Progenitor cell of endocrine pancreas (in vitro differentiated cells): ENCODE results near the gene CRADD. TPM values are rescaled to one million over a fixed set of nuclear protein-coding genes. Genes with fewer than 3 reads are reported as not detected.

Experiments used
- DNase-seq: peaks from one replicate; pipeline ENCODE4 v3.0.0; 2021; ENCODE audit warnings: low spot score; ENCODE audit not compliant: unreplicated experiment
- H3K27ac Mint-ChIP-seq: 2 replicates; pipeline ENCODE4 v1.8.0; 2021; ENCODE audit warnings: mild to moderate bottlenecking, moderate library complexity, mixed read lengths
- H3K27me3 Mint-ChIP-seq: 2 replicates; pipeline ENCODE4 v1.8.0; 2021; ENCODE audit warnings: mixed read lengths
- H3K36me3 Mint-ChIP-seq: 2 replicates; pipeline ENCODE4 v1.8.0; 2022; ENCODE audit warnings: mixed read lengths; ENCODE audit not compliant: insufficient read depth
- H3K4me1 Mint-ChIP-seq: 2 replicates; pipeline ENCODE4 v1.8.0; 2021; ENCODE audit warnings: low read depth, mixed read lengths
- H3K4me3 Mint-ChIP-seq: 2 replicates; pipeline ENCODE4 v1.8.0; 2021; ENCODE audit warnings: low read depth, mild to moderate bottlenecking, moderate library complexity, mixed read lengths
- H3K9me3 Mint-ChIP-seq: 2 replicates; pipeline ENCODE4 v1.8.0; 2021; ENCODE audit warnings: low read depth, mixed read lengths
- total RNA-seq: library from RNA; stranded (reverse); gene quantifications from 2 replicates; pipeline ENCODE4 v1.2.1, GENCODE V29; 2021
- TF ChIP-seq, protein P1 (sequence below): fragments of 200-600 bp; sonication (generic); IDR thresholded peaks from one replicate; pipeline ENCODE4 v1.5.0; 2021; ENCODE audit warnings: antibody characterized with exemption, mild to moderate bottlenecking; ENCODE audit not compliant: unreplicated experiment

Gene CRADD
- total RNA-seq, 1 donor from 2014 or later: 11.7 TPM

- H3K36me3 Mint-ChIP-seq: no peaks in the 10 kb centered on the region
- no peaks in the 10 kb centered on the region for H3K9me3 Mint-ChIP-seq
- DNase-seq: no peak
- no peaks in the 10 kb centered on the region for H3K27me3 Mint-ChIP-seq
- H3K27ac Mint-ChIP-seq: no peak overlapping the region
- no peak overlapping the region for H3K4me3 Mint-ChIP-seq
- TF ChIP-seq, protein P1, sequence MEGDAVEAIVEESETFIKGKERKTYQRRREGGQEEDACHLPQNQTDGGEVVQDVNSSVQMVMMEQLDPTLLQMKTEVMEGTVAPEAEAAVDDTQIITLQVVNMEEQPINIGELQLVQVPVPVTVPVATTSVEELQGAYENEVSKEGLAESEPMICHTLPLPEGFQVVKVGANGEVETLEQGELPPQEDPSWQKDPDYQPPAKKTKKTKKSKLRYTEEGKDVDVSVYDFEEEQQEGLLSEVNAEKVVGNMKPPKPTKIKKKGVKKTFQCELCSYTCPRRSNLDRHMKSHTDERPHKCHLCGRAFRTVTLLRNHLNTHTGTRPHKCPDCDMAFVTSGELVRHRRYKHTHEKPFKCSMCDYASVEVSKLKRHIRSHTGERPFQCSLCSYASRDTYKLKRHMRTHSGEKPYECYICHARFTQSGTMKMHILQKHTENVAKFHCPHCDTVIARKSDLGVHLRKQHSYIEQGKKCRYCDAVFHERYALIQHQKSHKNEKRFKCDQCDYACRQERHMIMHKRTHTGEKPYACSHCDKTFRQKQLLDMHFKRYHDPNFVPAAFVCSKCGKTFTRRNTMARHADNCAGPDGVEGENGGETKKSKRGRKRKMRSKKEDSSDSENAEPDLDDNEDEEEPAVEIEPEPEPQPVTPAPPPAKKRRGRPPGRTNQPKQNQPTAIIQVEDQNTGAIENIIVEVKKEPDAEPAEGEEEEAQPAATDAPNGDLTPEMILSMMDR: no peak
- H3K4me1 Mint-ChIP-seq: peaks cover 1% of the 10 kb centered on the region
These were observed 125.7 kb downstream of the CRADD start for GRCh38 chr12:93802698-93803423.

DNA sequence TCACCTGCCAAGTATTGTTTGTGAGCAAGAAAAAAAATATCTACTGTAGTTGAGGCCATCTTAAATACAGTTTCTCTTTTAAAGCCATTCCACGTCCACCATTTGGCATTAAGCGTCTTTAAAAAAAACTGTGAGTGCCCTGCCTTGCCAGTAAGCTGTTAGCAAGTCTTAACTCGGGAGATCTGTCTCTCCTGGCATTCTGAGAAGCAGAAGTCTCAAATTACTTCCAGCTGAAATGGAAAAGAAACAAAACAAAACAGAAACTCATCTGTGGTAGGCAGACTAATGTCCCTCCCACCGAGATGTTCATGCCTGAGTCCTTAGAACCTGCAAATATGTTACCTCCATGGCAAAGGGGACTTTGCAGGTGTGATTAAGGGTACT is 126.2 kb downstream of the CRADD start:
- TF ChIP-seq, protein P1: no peak
- Mint-ChIP-seq H3K9me3 (no peaks in the 10 kb centered on the region), H3K4me3 (no peak overlapping the region), H3K4me1 (peaks cover 1% of the 10 kb centered on the region), H3K36me3 (no peaks in the 10 kb centered on the region), H3K27ac (no peak overlapping the region), H3K27me3 (no peaks in the 10 kb centered on the region)
- DNase-seq: no peak

DNA sequence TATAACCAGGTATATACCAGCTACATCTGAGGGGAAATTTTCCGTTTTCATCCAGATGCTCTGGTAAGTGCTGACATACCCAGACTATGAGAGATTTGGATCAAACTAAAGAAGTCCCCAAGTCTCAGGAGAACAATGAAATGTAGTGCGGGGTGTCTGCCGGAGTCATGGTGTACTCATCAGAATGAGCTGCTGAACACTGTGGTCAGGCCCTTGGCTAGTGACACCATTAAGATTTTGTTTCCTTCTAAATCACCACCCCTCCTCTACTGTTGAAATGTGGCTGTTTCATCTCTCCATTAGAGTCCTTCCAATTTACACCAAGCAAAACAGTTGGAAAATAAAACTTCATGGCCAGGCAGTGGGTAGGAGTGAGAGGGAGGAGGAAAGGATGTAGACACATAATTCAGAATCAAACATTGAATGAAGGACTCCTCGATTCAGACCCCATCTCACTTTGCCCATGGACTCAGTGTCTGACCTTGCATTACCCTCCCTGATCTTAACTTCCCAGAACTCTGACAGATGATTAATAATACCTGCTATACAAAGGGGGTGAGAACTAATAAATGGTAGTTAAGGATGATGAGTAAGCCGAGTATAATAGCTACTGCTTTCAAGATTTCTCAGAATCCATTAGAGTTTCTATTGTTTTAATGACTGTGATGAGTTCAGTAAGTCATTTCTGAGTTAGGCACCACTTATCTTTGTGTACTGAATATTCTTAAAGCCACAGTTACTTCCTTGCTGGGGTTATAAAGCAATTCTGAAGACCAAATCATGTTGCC is 127.4 kb downstream of the CRADD start:
- TF ChIP-seq, protein P1: no peak
- no peaks in the 10 kb centered on the region for H3K9me3 Mint-ChIP-seq
- no peak for DNase-seq
- H3K4me1 Mint-ChIP-seq: peaks cover 1% of the 10 kb centered on the region
- no peak overlapping the region for H3K4me3 Mint-ChIP-seq
- no peaks in the 10 kb centered on the region for H3K36me3 Mint-ChIP-seq
- H3K27me3 Mint-ChIP-seq: no peaks in the 10 kb centered on the region
- H3K27ac Mint-ChIP-seq: no peak overlapping the region

DNA sequence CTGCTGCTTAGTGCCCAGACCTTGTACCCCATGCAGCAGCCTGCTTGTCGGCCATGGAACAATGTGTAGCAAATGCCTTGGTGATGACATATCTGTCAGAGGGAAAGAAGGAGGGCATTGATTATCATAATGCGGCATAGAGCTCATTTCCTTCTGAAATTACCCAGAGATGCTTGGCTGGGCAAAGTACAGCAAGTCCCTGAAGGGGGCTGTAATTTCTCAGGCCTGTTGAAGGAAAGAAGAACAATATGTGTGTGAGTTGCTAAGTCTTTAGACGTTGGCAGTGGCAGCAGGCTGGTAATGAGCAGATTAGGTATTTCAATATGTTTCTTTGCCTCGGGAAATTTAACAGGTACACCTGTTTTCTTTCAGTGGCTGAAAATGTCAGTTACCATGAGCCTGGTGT is 128.6 kb downstream of the CRADD start:
- no peak for DNase-seq
- Mint-ChIP-seq H3K27me3 (no peaks in the 10 kb centered on the region), H3K4me1 (peaks cover 1% of the 10 kb centered on the region), H3K27ac (peak overlapping the region; percentile 63), H3K4me3 (no peak overlapping the region), H3K36me3 (no peaks in the 10 kb centered on the region), H3K9me3 (no peaks in the 10 kb centered on the region)
- TF ChIP-seq, protein P1: no peak

DNA sequence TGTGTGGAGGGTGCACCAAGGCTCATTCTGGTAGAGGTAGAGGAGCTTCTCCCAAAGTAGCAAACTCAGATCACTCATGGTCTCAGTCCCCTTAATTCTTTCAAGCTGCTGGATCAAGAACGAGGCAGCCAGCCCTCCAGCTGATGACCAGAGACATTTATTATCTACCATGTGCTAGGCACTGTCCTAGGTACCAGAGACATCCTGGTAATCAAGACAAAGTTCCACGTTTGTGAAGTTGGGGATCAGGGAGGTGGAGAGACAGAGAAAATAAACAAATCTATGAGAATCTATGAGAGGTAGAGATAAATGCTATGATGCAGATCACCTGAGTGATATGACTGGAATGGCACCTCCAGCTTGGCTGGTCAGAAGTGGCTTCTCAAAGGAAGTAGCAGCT is 130.2 kb downstream of the CRADD start:
- no peaks in the 10 kb centered on the region for H3K36me3 Mint-ChIP-seq
- no peak overlapping the region for H3K27ac Mint-ChIP-seq
- no peak overlapping the region for H3K4me3 Mint-ChIP-seq
- H3K27me3 Mint-ChIP-seq: no peaks in the 10 kb centered on the region
- H3K4me1 Mint-ChIP-seq: peaks cover 1% of the 10 kb centered on the region
- DNase-seq: no peak
- H3K9me3 Mint-ChIP-seq: no peaks in the 10 kb centered on the region
- TF ChIP-seq, protein P1: no peak
